ENCODE measurements around the gene JARID2.

The JARID2 gene

DNA sequence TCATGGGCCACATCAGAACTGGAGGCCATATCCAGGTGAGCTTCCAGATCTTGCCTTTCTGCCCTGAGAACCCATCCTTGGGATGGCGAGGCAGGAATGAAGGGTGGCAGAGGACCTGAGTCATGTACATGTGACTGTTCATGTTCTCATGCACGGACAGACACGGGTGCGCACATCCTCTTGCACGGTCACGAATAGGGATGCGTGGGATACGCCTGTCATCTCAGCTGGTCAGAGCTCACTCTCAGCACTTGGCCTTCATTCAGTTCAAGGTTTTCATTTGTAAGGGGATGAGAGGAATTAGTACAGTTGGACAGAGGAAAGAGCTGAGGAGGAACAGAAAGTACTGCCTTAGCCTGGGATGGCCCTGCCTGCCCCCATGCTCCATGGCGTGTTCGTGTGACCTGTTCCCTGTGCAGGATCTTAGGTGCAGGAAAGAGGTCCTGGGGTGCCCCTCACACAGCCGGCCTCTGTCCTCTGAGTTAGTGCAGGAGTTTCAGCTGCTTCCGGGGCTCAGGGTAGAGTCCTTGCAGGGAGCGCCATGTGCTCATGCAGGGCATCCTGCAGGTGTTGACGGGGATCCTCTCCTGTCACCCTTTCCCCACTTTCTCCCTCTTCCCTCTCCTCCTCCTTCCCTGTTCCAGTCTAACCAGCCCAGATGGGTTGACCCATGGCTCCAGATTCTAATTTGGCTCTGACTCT is 243.5 kb downstream of the JARID2 start:
- no peak for DNase-seq (ENCODE audit: low read depth in 2 of 2)

DNA sequence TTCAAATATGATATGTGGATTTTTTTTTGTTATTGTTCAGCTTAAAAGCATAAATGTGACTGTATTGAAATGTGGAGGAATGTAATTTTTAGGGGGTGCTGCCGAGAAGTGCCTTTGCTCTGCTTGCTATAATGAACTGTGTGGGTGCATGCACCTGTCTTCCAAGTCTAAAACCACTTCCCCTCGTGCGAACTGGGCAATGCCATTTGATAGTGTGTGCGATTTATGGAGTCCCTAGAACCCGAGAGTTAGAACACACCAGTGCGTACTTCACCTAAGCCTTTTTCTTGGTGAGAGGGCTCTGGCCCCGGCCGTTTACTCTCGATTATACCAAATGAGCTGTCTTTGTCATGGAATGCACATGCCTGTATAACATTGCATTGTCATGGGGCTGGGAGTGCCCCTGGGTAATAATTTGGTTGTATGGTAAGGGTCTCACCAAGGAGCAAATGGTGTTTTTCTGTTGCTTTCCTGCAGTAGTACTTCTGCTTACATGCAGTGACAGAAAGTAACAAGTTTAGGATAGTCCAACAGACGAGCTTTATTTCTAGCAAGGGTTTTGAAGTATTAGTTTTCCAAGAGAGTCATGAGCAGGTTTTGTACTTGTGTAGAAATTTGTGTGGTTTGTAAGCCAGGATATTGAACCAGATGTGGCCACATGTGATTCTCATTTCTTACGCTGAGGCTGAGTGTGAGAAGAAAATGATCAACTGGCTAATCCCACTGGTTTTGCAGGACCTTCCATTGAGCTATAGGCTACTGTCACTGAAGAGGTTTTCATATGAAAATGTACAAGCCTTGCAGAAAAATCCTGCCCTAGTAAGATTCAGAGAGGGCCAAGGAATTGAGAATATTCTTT is 244.6 kb downstream of the JARID2 start:
- no peak for DNase-seq (ENCODE audit: low read depth in 2 of 2)

DNA sequence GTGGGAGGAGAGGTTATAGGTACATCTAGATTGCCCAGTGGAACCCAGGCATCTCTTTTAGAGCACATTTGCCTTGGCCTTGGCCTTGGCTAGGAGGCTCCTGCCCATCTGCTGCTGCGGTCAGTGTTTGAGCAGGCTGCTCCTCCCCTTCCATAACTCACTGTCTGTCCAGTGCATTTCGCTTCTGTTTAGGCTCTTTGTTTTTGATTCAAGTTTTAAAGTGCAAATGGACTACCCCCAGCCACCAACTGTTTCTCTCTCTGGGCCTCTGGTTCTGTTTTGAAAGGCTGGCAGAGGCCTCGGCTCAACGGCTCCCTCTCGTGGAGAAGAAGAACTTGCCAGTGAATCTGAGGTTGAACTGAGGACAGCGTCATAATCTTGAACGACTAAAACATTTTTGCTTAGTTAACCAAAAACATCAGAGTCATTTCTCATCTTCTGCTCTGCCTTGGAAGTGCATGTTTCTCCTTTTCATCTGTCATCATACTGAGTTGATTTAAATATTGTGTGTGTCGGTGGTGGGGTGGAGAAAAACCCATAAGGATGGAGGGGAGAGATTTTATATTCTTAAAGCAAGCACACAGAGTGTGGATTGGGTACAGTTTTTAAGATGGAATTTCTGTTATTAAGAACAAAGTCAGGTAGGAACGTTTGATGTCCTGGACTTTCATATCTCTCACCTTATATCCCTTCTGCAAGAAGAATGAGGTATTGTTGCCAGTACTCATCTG is 245.6 kb downstream of the JARID2 start:
- peak; percentile 47 to 63 for DNase-seq (ENCODE audit: low read depth in 2 of 2)

DNA sequence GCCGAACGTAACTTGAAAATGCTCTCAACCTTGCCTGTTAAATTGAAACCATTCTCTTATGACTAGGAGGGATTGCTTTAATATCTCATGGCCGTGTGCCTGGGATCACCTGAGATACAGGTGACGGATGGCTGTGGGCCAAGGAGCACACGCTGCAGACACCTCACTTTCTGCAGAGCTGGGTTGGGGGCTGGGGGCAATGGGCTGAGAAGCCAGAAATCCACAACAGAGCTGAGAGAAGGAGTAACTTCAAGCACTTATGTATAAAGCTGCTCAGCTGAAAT is 246.1 kb downstream of the JARID2 start:
- no peak for DNase-seq (ENCODE audit: low read depth in 2 of 2)

DNA sequence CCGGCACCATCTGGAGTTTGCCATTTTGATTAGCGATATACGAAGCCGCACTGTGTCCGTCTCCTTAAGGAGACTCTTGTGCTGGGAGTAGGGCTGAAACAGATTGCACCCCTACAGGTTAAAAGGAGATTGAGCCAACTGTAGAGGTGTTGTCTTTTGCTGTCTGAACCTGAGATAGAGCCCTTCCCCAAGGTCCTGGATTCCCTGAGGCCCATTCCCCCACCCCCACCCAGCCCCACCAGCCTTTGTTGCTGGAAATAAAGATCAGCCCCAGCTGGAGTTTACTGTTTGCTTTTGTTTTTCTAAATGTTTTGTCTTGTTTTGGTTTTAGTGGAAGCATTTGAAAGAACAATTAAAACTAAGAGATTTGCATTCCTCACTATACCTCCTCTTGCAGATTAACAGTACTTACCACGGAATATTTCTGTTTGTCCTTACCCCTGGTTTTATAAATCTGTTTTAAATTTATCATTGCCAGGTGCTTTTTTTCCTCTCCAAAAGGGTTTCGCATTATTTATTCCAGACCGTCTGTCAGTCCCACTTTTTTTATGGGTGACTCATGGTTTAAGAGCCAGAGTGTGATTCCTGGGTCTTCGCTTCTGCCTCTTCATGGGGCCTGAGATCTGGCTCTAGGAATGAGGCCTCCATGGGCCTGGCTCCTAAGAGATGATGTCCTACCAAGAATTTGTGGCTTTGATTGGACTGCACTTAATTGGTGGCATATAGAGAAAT is 247.7 kb downstream of the JARID2 start:
- DNase-seq (ENCODE audit: low read depth in 2 of 2), result no peak

DNA sequence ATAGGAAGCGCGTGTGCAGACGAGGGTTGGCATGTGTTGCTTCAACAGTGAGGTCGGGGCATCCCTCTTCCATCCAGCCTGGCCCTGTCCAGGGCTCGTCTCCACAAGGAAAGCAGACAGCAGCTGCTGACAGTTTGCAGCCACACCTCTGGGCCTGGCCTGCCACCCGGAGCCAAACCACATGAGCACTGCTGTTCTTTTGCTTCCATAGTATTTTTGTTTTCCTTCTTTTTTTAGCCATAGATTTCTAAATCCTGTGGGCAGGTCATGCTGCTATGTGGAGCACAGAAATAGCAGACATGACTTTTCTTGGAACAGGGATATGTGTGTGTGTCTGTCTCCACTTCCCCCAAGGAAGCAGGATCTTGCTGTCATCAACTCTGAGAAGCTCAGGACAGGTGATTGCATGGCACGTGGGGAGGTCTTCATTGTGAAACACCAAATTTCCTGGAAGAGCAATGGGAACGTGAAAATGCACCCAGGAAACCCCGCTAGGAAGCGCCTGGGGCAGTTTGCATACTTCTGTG is 249.6 kb downstream of the JARID2 start:
- DNase-seq (ENCODE audit: low read depth in 2 of 2), result no peak

DNA sequence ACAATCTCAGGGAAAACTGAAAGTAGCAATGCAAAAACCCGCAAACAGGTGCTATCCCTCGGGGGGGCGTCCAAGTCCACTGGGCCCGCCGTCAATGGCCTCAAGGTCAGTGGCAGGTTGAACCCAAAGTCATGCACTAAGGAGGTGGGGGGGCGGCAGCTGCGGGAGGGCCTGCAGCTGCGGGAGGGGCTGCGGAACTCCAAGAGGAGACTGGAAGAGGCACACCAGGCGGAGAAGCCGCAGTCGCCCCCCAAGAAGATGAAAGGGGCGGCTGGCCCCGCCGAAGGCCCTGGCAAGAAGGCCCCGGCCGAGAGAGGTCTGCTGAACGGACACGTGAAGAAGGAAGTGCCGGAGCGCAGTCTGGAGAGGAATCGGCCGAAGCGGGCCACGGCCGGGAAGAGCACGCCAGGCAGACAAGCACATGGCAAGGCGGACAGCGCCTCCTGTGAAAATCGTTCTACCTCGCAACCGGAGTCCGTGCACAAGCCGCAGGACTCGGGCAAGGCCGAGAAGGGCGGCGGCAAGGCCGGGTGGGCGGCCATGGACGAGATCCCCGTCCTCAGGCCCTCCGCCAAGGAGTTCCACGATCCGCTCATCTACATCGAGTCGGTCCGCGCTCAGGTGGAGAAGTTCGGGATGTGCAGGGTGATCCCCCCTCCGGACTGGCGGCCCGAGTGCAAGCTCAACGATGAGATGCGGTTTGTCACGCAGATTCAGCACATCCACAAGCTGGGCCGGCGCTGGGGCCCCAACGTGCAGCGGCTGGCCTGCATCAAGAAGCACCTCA is 250.7 kb downstream of the JARID2 start:
- DNase-seq (ENCODE audit: low read depth in 2 of 2), result no peak

DNA sequence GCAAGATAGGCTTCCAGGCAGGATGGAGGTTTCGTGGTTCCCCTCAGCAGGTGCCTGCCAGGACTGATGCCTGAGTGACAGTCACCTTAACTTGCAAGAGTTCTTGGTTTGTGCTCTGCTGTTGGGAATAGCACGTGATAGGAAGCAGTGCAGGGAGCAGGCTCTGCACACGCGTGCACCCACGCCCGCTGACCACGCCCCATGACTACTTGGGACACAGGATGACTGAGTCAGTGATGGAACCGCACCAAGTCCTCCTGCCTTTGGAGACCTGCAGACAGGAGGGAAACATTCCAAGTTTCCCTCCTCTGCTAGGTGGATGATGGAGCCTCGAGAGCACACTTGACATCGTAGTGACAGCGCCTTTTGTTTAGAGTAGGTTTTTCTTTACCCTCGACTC is 252.8 kb downstream of the JARID2 start:
- DNase-seq (ENCODE audit: low read depth in 2 of 2), result no peak

DNA sequence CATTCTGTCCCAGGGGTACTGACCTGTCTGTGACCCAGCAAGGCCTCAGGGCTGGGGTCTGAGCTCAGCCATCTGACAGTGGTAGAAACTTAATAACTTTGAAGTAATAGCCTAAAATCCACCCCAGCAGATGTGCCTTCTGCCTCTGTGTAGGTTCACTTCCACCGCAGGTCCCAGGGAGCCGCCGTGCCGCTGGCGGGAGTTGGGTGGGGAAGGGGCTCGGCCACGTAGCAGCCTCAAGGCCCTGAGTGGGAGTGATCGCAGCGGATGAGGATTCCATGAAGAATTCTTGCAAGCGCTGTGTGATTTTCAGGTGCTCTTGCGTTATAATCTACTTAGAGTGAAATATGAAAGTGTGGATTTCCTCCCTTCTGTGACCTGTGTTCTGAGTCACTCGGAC is 253.3 kb downstream of the JARID2 start:
- DNase-seq (ENCODE audit: low read depth in 2 of 2), result no peak

DNA sequence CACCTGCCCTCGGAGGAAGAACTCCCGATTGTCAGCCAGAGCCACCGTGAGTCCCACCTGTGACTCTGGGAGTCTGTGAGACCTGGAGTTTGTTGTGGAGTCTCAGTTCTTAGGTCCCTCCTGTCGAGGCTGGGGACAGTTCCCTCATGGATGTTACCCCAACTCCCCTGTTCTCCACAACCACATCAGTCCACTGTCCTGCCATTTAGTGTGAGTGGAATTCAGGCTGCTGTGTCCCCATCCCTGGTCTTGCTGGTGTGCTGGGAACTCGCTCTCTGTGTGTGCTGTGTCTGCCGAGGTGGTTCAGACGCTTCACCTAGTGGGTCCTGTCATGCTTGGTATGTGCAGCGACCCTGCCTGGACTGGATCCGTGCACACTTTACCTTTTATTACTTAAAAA is 253.7 kb downstream of the JARID2 start:
- no peak for DNase-seq (ENCODE audit: low read depth in 2 of 2)

DNA sequence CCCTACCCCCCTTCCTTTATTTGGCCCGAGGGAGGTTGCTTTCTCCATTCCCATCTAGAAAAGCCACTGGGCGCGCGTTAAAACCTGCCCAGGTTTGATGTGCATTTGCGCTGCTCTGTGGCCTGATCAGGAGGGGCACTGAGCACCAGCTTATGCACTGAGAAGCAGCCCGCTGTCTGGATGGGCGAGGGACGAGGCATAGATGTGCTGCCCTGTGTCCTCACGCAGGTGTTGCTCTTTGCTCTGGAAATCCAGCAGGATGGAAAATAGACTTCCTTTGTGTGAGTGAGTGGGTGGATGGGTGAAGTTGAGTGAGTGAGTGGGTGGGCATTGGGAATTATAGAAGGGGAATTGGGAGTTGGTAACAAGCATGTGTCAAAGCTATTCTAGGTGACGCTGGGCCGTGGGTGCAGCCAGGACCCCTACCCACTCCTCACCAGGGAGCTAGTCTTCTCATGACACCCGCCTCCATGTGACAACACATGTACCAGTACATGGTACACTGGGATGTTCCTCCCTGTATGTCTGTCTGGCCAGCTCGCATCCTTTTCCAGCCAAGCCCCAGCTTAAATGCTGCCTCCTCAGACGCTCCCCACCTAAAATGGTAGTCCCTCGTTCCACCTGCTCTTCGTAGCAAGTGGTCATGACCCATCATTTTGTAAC is 254.3 kb downstream of the JARID2 start:
- DNase-seq (ENCODE audit: low read depth in 2 of 2), result no peak

DNA sequence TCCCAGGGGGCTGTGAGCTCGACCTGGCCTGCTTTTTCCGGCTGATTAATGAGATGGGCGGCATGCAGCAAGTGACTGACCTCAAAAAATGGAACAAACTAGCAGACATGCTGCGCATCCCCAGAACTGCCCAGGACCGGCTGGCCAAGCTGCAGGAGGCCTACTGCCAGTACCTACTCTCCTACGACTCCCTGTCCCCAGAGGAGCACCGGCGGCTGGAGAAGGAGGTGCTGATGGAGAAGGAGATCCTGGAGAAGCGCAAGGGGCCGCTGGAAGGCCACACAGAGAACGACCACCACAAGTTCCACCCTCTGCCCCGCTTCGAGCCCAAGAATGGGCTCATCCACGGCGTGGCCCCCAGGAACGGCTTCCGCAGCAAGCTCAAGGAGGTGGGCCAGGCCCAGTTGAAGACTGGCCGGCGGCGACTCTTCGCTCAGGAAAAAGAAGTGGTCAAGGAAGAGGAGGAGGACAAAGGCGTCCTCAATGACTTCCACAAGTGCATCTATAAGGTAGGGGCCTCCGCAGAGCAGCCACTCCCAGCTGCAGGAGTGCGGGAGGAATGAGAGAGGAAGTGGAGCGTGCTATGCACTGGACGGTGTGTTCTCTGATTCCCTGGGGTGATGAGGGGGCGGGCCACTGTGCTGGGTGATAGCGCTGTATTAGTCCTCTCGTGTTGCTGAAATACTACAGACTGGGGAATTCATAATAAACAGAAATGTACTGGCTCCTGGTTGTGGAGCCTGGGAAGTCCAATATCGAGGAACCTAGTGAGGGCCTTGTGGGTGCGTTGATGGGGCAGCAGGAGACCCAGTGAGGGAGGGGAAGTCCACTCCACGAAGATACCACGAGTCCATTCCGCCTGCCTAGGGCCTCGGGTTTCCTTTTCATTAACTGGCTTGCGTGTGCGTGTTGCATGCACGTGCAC is 255.3 kb downstream of the JARID2 start:
- DNase-seq (ENCODE audit: low read depth in 2 of 2), result no peak

DNA sequence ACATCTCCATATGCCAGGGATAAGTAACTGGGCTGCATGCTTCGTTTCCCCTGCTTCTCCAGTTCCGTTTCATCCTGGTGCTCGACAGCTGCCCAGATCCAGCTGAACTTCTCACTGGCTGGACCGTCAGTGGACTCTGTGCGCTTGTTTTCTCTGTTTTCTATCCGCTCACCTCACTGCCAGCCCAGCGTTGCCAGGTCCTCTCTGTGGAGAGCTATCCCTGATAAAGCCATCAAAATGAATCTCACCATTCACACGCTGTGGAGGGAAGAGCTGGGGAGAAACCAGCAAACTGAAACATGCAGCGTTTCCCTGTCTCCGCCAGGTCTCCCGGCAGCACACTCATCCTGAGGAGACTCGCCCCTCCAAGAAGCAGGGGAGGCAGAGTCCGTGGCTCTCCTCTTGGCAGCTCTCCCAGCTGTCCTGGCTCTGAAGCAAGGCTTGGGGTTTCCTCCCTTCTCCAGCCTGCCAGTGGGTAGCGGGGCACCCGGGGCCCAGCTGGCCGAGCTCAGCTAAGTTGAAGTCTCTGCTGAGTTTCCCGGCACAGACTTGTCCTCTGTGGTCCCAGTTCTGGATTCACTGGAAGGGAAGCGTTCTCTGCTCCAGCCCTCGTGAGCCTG is 256.1 kb downstream of the JARID2 start:
- DNase-seq (ENCODE audit: low read depth in 2 of 2), result no peak

DNA sequence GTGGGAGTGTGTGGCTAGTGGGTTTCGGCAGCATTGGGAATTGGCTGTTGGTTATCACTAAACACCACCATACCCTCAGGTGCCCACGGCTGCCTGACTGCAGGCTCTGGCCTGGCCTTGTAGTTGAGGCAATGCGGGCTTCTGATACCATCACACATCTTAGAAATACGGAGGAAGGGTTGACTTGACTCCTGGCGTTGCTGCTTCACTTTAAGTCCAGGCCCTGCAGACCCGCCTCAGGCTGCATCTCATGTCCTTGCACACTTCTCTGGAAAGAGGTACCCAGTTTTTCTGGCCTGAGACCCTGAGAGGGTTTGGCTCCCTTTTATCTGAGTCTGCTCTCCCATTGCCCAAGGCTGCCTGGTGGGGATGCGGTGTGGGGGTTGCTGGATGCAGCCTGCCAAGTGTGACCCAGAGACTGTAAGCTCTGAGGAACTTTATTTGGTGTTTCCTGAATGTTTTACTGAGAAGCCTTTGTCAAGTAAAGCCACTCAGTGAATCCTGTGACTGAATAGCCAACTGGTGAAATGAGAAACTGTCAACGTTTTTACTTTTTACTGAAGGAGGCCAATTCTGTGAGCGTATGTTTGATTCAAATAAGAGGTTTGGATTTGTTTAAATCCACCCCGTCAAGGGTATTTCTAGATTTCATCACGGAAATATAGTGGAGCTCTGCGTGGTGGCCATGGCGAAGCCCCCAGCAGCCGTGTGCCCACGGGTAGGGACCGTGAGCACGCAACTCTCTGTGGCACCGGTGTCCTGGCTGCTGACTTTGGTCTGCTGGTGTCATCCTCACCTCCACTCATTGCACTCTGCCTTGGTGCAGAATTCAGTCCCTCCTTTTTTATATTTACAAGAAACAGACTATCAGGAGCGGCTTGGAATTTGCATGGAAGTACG is 256.8 kb downstream of the JARID2 start:
- DNase-seq (ENCODE audit: low read depth in 2 of 2), result no peak

DNA sequence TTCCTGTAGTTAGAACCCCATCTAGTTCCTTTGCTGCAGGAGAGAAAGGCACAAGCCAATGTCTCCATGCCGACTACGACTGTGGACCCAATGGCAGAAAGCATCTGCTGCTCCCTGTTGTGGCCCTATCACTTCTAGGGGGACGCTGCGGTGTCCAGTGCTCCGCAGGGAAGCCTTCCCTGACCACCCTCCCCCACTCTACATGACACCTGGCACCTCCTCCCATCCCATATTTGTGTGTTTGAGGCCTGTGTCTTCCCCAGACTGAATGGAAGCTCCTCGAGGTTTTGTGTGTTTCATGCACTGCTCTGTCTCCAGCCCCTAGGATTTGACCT is 257.4 kb downstream of the JARID2 start:
- DNase-seq (ENCODE audit: low read depth in 2 of 2), result no peak

DNA sequence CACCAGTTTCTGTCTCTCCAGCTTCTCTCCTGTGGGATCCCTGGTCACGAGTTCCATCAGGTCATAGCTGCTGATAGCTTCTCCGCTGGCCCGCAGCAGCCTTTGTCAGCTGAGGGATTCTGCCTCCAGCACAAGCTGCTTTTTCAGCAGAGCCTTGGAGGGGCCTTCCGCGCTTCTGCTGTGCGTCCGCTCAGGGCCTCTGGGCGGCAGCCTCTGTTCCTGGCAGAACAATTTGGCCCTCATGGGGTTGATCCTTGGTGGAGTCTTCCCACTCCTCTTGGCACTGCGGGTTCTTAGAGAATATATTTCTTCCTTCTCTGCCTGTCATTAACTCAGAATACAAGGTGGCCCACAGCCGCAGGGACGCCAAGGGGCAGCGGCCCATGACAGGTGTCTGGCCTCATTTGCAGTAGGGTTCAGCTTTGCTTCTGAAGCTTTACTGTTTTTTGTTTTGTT is 258.2 kb downstream of the JARID2 start:
- no peak for DNase-seq (ENCODE audit: low read depth in 2 of 2)

DNA sequence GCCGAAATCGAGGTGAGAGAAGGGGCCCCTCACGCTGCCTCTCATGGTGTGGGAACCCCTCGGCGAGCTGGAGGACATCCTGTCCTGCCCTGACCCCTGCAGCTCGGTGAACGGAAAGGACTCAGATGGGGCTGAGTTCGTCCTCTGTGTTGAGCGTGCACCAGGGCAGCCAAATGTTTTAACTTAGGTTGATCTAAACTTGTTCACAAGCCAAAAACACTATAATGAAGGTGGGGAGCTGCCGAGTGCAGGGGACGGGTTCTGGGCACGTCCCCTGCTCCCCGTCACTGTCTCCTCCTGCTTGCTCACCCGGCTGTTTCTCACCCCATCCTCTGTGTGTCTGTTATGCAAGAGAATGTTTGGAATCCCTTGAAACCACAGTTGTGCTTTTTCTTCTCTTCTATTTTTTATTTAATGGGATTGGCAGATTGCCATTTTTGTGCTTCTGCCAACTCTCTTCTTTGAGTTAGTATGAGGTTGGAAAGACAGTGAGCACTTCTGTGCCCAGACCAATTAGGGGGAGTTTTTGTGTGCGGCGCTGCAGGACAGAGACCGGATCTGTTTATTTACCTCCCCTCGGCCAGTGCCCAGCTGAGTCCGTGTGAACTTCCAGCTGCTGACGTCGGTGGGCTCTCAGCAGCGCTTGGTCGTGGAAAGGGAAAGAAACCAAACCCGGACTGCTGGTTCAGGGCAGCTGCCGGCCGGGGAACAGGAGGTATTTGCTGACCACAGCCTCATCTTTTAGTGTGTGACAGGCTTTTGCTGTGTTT is 258.9 kb downstream of the JARID2 start:
- no peak for DNase-seq (ENCODE audit: low read depth in 2 of 2)
